ENCODE data around the gene DUSP1.

The DUSP1 gene

DNA sequence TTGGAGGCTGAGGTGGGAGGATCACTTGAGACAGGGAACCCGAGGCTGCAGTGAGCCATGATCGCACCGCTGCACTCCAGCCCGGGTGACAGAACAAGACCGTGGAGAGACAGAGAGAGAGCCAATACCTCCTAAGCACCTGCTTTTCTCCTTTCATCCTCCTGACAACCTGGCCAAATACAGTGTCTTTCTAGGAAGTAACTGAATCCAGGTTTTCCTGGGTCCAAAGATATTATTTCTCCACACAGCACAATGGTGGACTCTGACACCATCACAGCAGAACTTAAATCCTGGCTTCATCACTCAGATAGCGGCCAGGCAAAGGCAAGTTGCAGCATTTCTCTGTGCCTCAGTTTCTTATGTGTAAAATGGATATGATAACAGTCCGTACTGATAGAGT is 21.9 kb downstream of the DUSP1 start:
- no peak for TF ChIP-seq TEAD4 (IDR thresholded peaks at IDR 0.05)
- TF ChIP-seq, protein P1, sequence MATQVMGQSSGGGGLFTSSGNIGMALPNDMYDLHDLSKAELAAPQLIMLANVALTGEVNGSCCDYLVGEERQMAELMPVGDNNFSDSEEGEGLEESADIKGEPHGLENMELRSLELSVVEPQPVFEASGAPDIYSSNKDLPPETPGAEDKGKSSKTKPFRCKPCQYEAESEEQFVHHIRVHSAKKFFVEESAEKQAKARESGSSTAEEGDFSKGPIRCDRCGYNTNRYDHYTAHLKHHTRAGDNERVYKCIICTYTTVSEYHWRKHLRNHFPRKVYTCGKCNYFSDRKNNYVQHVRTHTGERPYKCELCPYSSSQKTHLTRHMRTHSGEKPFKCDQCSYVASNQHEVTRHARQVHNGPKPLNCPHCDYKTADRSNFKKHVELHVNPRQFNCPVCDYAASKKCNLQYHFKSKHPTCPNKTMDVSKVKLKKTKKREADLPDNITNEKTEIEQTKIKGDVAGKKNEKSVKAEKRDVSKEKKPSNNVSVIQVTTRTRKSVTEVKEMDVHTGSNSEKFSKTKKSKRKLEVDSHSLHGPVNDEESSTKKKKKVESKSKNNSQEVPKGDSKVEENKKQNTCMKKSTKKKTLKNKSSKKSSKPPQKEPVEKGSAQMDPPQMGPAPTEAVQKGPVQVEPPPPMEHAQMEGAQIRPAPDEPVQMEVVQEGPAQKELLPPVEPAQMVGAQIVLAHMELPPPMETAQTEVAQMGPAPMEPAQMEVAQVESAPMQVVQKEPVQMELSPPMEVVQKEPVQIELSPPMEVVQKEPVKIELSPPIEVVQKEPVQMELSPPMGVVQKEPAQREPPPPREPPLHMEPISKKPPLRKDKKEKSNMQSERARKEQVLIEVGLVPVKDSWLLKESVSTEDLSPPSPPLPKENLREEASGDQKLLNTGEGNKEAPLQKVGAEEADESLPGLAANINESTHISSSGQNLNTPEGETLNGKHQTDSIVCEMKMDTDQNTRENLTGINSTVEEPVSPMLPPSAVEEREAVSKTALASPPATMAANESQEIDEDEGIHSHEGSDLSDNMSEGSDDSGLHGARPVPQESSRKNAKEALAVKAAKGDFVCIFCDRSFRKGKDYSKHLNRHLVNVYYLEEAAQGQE (IDR thresholded peaks at IDR 0.05; ENCODE audit: low read depth): no peak
- no peak for TF ChIP-seq EP300 (IDR thresholded peaks at IDR 0.05; ENCODE audit: borderline replicate concordance)
- TF ChIP-seq, protein P2, sequence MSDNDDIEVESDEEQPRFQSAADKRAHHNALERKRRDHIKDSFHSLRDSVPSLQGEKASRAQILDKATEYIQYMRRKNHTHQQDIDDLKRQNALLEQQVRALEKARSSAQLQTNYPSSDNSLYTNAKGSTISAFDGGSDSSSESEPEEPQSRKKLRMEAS (IDR thresholded peaks at IDR 0.05): no peak
- TF ChIP-seq FOXM1 (IDR thresholded peaks at IDR 0.05; ENCODE audit: borderline replicate concordance, low read depth): no peak
- no peak for TF ChIP-seq TCF12 (IDR thresholded peaks at IDR 0.05; ENCODE audit: low read depth)
- no peak for TF ChIP-seq ZBTB7A (IDR thresholded peaks at IDR 0.05; ENCODE audit: low read depth)
- TF ChIP-seq EGR1 (IDR thresholded peaks at IDR 0.05): no peak
- no peak for TF ChIP-seq YY1 (IDR thresholded peaks at IDR 0.05; ENCODE audit: low read depth)
- no peak for TF ChIP-seq RAD21 (IDR thresholded peaks at IDR 0.05; ENCODE audit: low read depth)
- TF ChIP-seq CEBPB (IDR thresholded peaks at IDR 0.05): no peak
- no peak for TF ChIP-seq NFIC (IDR thresholded peaks at IDR 0.05)
- TF ChIP-seq TAF1 (IDR thresholded peaks at IDR 0.05; ENCODE audit: low read depth): no peak

- TF ChIP-seq EP300 (IDR thresholded peaks at IDR 0.05; ENCODE audit: borderline replicate concordance) (no peak), TAF1 (IDR thresholded peaks at IDR 0.05; ENCODE audit: low read depth) (no peak), RAD21 (IDR thresholded peaks at IDR 0.05; ENCODE audit: low read depth) (no peak), ZBTB7A (IDR thresholded peaks at IDR 0.05; ENCODE audit: low read depth) (no peak), CREB1 (IDR thresholded peaks at IDR 0.05; ENCODE audit: low read depth) (no peak), TEAD4 (IDR thresholded peaks at IDR 0.05) (no peak), EGR1 (IDR thresholded peaks at IDR 0.05) (no peak), NFIC (IDR thresholded peaks at IDR 0.05) (no peak)
- TF ChIP-seq, protein P3, sequence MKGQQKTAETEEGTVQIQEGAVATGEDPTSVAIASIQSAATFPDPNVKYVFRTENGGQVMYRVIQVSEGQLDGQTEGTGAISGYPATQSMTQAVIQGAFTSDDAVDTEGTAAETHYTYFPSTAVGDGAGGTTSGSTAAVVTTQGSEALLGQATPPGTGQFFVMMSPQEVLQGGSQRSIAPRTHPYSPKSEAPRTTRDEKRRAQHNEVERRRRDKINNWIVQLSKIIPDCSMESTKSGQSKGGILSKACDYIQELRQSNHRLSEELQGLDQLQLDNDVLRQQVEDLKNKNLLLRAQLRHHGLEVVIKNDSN (IDR thresholded peaks at IDR 0.05): no peak
- TF ChIP-seq, protein P1 (IDR thresholded peaks at IDR 0.05; ENCODE audit: low read depth): no peak
Measured at GRCh38 chr5:172748341-172748843, 22.6 kb downstream of the DUSP1 start.

DNA sequence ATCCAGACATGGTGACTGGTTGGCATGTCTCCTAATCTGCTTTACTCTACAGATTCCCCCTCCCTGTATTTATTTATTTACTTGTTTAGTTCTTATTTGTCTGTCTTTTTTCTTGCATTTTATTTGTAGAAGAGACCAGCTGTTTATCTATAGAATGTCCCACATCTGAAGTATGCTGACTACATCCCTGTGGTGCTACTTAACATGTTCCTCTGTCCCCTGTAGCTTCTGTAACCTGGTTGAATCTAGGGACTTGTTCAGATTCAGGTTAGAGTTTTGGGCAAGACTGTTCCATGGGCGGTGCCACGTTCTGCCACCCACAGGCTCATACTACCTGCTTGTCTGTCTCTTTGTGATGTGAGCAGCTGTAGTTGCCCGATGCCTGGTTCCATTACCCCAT is 23.5 kb downstream of the DUSP1 start:
- no peak for TF ChIP-seq TAF1 (IDR thresholded peaks at IDR 0.05; ENCODE audit: low read depth)
- no peak for TF ChIP-seq CREB1 (IDR thresholded peaks at IDR 0.05; ENCODE audit: low read depth)
- no peak for TF ChIP-seq TEAD4 (IDR thresholded peaks at IDR 0.05)
- no peak for TF ChIP-seq FOXM1 (IDR thresholded peaks at IDR 0.05; ENCODE audit: borderline replicate concordance, low read depth)
- TF ChIP-seq NFIC (IDR thresholded peaks at IDR 0.05): no peak
- no peak for TF ChIP-seq RAD21 (IDR thresholded peaks at IDR 0.05; ENCODE audit: low read depth)
- TF ChIP-seq EP300 (IDR thresholded peaks at IDR 0.05; ENCODE audit: borderline replicate concordance): no peak
- TF ChIP-seq ZBTB7A (IDR thresholded peaks at IDR 0.05; ENCODE audit: low read depth): no peak
- TF ChIP-seq, protein P1 (IDR thresholded peaks at IDR 0.05; ENCODE audit: low read depth): no peak
- TF ChIP-seq YY1 (IDR thresholded peaks at IDR 0.05; ENCODE audit: low read depth): no peak
- TF ChIP-seq EGR1 (IDR thresholded peaks at IDR 0.05): no peak
- no peak for TF ChIP-seq TCF12 (IDR thresholded peaks at IDR 0.05; ENCODE audit: low read depth)
- TF ChIP-seq, protein P2 (IDR thresholded peaks at IDR 0.05): no peak

- no peak for TF ChIP-seq EP300 (IDR thresholded peaks at IDR 0.05; ENCODE audit: borderline replicate concordance)
- TF ChIP-seq, protein P1 (IDR thresholded peaks at IDR 0.05; ENCODE audit: low read depth): no peak
Measured at GRCh38 chr5:172746725-172747124, 24.3 kb downstream of the DUSP1 start.

Data from Ishikawa (cell line).